Muscle layer of colon (tissue), 2 donors: ENCODE data around the gene LYRM9.
"Not testable (repeated sequence)": the region's sequence is repeated elsewhere in the genome, so short reads cannot be mapped to it uniquely, and the experiment has no call there.

ENCODE experiments used
- H3K27ac ChIP-seq: one replicate; pipeline ENCODE4 v1.7.0; 2013; ENCODE audit warnings: low read depth, mild to moderate bottlenecking, low read length, moderate library complexity
- H3K27me3 ChIP-seq, 2 donors: one replicate each; pipeline ENCODE4 v1.7.0; 2013; ENCODE audit warnings: low read length in 2 of 2, mild to moderate bottlenecking in 2 of 2; ENCODE audit not compliant: insufficient read depth in 2 of 2, control insufficient read depth in 1 of 2
- H3K36me3 ChIP-seq: one replicate; pipeline ENCODE4 v1.7.0; 2013; ENCODE audit warnings: mild to moderate bottlenecking, low read length; ENCODE audit not compliant: insufficient read depth
- H3K4me1 ChIP-seq: one replicate; pipeline ENCODE4 v1.7.0; 2013; ENCODE audit warnings: mild to moderate bottlenecking, low read length; ENCODE audit not compliant: insufficient read depth
- H3K4me3 ChIP-seq, 2 donors: one replicate each; pipeline ENCODE4 v1.7.0; 2013; ENCODE audit warnings: low read length in 2 of 2, low read depth in 1 of 2, mild to moderate bottlenecking in 1 of 2, moderate library complexity in 1 of 2
- H3K9ac ChIP-seq: one replicate; pipeline ENCODE4 v1.7.0; 2013; ENCODE audit warnings: low read length
- H3K9me3 ChIP-seq: one replicate; pipeline ENCODE4 v1.7.0; 2013; ENCODE audit warnings: mild to moderate bottlenecking, low read length
- donor health status: abdominal sarcoma.
- donor health status: Adenocarcinoma of cecum.

The LYRM9 gene

GRCh38 chr17:27921077-27921476 is 27.9 kb upstream of the LYRM9 start:
- no peaks in the 10 kb centered on the region for H3K4me1 ChIP-seq
- H3K9me3 ChIP-seq = no peaks in the 10 kb centered on the region
- H3K27me3 ChIP-seq = no peaks in the 10 kb centered on the region
- no peaks in the 10 kb centered on the region for H3K36me3 ChIP-seq
- H3K4me3 ChIP-seq = no peak overlapping the region
- no peak overlapping the region for H3K9ac ChIP-seq
- no peak overlapping the region for H3K27ac ChIP-seq

- Histone ChIP-seq H3K27ac (no peak overlapping the region), H3K36me3 (no peaks in the 10 kb centered on the region), H3K4me3 (no peak overlapping the region), H3K9me3 (no peaks in the 10 kb centered on the region), H3K4me1 (no peaks in the 10 kb centered on the region), H3K27me3 (no peaks in the 10 kb centered on the region), H3K9ac (no peak overlapping the region)
These were observed 27.4 kb upstream of the LYRM9 start for GRCh38 chr17:27920569-27920968.

- H3K4me1 ChIP-seq = no peaks in the 10 kb centered on the region
- H3K36me3 ChIP-seq = no peaks in the 10 kb centered on the region
- no peak overlapping the region for H3K4me3 ChIP-seq
- no peak overlapping the region for H3K9ac ChIP-seq
- no peaks in the 10 kb centered on the region for H3K9me3 ChIP-seq
- H3K27me3 ChIP-seq = no peaks in the 10 kb centered on the region
- no peak overlapping the region for H3K27ac ChIP-seq
These were observed 25.9 kb upstream of the LYRM9 start for GRCh38 chr17:27919079-27919478.

GRCh38 chr17:27918498-27918897 is 25.3 kb upstream of the LYRM9 start:
- no peak overlapping the region for H3K4me3 ChIP-seq
- H3K27me3 ChIP-seq = no peaks in the 10 kb centered on the region
- H3K9ac ChIP-seq = no peak overlapping the region
- H3K36me3 ChIP-seq = no peaks in the 10 kb centered on the region
- H3K9me3 ChIP-seq = no peaks in the 10 kb centered on the region
- no peak overlapping the region for H3K27ac ChIP-seq
- H3K4me1 ChIP-seq = no peaks in the 10 kb centered on the region

GRCh38 chr17:27917000-27917399 is 23.8 kb upstream of the LYRM9 start:
- Histone ChIP-seq H3K9me3 (no peaks in the 10 kb centered on the region), H3K9ac (no peak overlapping the region), H3K36me3 (no peaks in the 10 kb centered on the region), H3K4me3 (no peak overlapping the region), H3K27me3 (no peaks in the 10 kb centered on the region), H3K27ac (no peak overlapping the region), H3K4me1 (no peaks in the 10 kb centered on the region)

- Histone ChIP-seq H3K9ac (no peak overlapping the region), H3K36me3 (no peaks in the 10 kb centered on the region), H3K9me3 (no peaks in the 10 kb centered on the region), H3K27me3 (no peaks in the 10 kb centered on the region), H3K4me3 (no peak overlapping the region), H3K4me1 (no peaks in the 10 kb centered on the region), H3K27ac (no peak overlapping the region)
These were observed 22.5 kb upstream of the LYRM9 start for GRCh38 chr17:27915709-27916108.

GRCh38 chr17:27914382-27914781 is 21.2 kb upstream of the LYRM9 start:
- Histone ChIP-seq H3K9ac (no peak overlapping the region), H3K4me1 (no peaks in the 10 kb centered on the region), H3K27me3 (no peaks in the 10 kb centered on the region), H3K36me3 (no peaks in the 10 kb centered on the region), H3K9me3 (no peaks in the 10 kb centered on the region), H3K27ac (no peak overlapping the region), H3K4me3 (no peak overlapping the region)

- Histone ChIP-seq H3K9me3 (no peaks in the 10 kb centered on the region), H3K36me3 (no peaks in the 10 kb centered on the region), H3K27me3 (no peaks in the 10 kb centered on the region), H3K9ac (no peak overlapping the region), H3K4me1 (no peaks in the 10 kb centered on the region), H3K27ac (no peak overlapping the region), H3K4me3 (no peak overlapping the region)
These were observed 19.8 kb upstream of the LYRM9 start for GRCh38 chr17:27912964-27913363.

- not testable (repeated sequence) for H3K4me1 ChIP-seq
These were observed 19.1 kb upstream of the LYRM9 start for GRCh38 chr17:27912299-27912698.

GRCh38 chr17:27907976-27908558 is 14.9 kb upstream of the LYRM9 start:
- H3K36me3 ChIP-seq = no peaks in the 10 kb centered on the region
- no peaks in the 10 kb centered on the region for H3K9me3 ChIP-seq
- H3K27me3 ChIP-seq = no peaks in the 10 kb centered on the region
- H3K27ac ChIP-seq = no peak overlapping the region
- H3K4me1 ChIP-seq = no peaks in the 10 kb centered on the region
- H3K4me3 ChIP-seq = no peak overlapping the region
- H3K9ac ChIP-seq = no peak overlapping the region

More at GRCh38 chr17:27912299-27912698, 19.1 kb upstream of the LYRM9 start:
- not testable (repeated sequence) for H3K4me3 ChIP-seq, H3K27ac ChIP-seq, H3K9ac ChIP-seq, H3K27me3 ChIP-seq, H3K9me3 ChIP-seq, H3K36me3 ChIP-seq

GRCh38 chr17:27906623-27907022 is 13.5 kb upstream of the LYRM9 start:
- no peaks in the 10 kb centered on the region for H3K9me3 ChIP-seq
- no peak overlapping the region for H3K9ac ChIP-seq
- no peaks in the 10 kb centered on the region for H3K4me1 ChIP-seq

GRCh38 chr17:27906226-27906580 is 13.0 kb upstream of the LYRM9 start:
- H3K36me3 ChIP-seq = no peaks in the 10 kb centered on the region
- no peaks in the 10 kb centered on the region for H3K4me1 ChIP-seq
- H3K27ac ChIP-seq = no peak overlapping the region
- no peak overlapping the region for H3K4me3 ChIP-seq
- no peaks in the 10 kb centered on the region for H3K9me3 ChIP-seq
- H3K27me3 ChIP-seq = no peaks in the 10 kb centered on the region
- no peak overlapping the region for H3K9ac ChIP-seq

More at GRCh38 chr17:27906623-27907022, 13.5 kb upstream of the LYRM9 start:
- H3K36me3 ChIP-seq = no peaks in the 10 kb centered on the region
- no peak overlapping the region for H3K4me3 ChIP-seq
- no peaks in the 10 kb centered on the region for H3K27me3 ChIP-seq
- no peak overlapping the region for H3K27ac ChIP-seq
